Measurements from ENCODE around the gene TRIM62.

Gene TRIM62

DNA sequence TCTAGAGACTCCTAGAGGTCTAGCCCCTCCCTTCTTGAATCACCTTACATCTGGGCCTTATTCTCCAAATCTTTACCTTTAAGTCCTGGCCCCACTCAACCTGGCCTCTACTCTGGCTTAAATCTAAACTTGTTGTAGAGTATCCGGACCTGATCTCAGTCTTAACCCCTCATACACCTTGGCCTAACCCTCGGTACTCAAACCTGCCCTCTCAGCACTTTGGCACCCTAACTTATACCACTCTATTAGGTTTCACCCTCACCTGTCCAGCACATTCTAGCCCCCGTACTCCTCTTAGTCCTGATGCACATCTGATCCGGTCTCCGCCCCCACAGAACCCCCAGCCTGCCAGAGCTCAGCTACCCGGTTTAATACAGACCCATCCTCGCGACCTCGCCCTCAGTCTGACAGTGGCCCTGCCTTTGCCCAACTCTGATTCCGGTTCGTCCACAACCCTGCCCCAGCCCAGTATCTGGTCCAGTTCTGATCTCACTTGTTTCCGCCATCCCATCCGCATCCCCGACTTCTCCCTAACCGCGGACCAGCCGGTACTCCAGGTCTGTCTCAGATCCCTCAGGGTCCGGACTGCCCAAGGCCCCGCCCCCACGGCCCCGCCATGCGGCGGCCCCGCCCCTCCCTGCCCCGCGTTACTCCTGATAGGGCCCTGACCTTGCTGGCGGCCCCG is 1.5 kb downstream of the TRIM62 start:
- DNase-seq, result no peak

DNA sequence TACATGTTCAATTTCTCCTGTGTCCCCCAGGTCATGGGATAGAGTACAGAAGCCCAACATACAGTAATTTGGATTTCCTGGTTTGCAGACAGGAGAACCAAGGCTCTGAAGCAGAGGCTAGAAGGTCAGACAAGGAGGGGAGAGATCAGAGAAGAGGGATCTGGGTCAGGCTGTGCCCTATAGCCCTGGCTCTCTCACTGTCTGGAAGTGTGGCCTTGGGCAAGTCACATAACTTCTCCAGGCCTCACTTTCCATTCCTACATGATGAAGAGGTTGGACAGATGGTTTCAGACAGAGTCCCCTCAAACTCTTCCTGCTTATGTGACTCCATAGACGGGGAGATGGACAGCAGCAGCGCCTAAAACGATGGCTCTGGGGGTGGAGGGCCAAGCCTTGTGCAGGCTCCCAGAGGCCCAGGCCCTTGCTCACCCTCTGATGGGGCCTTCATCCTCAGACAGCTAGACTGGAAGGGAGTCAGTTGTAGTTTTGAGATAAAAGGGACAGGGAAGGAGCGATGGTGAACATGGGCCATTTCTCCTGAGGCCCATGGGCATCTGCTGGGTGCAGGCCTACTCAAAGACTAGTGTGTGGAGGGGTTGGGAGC is 2.9 kb downstream of the TRIM62 start:
- no peak for DNase-seq

DNA sequence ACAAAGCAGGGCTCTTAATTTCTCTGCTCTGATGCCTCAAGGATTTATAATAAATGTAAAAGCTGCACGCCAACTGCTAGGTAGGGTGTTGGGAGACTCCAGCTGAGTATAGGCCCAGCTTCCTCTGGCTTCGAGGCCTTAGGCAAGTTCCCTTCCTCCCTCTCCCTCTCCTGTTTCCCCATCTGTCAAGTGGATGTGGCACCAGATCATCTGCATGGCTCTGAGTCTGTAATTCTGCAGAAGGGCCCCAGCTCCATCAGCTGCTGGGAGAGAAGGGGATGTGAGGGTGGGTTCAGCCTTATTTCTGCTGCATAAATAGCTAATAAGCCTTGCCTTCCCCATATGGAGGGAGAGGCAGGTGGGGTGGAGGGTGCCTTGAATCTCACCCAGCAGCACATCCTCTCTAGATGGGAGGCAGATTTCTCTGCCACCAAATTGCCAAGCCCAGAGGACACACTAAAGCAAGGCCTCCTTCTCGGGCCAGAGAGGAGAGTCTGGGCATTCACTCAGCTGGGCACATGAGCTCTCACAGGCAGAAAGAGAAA is 3.8 kb downstream of the TRIM62 start:
- DNase-seq, result no peak

DNA sequence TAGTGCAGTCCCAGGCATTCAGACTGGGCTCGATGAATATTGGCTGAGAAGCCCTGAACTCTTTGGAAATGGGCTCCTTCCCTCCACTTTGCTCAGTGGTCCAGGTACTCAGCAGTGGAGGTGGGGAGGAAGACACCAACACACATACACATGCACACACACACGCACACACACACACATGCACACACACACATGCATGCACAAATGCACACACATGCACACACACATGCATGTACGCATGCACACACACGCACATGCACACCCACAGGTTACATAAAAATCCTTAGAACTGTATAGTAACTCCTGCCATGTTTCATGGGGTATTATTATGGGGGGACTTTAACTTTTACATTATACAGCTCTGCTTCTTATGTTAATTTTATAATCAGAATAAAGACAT is 5.0 kb downstream of the TRIM62 start:
- DNase-seq, result no peak

DNA sequence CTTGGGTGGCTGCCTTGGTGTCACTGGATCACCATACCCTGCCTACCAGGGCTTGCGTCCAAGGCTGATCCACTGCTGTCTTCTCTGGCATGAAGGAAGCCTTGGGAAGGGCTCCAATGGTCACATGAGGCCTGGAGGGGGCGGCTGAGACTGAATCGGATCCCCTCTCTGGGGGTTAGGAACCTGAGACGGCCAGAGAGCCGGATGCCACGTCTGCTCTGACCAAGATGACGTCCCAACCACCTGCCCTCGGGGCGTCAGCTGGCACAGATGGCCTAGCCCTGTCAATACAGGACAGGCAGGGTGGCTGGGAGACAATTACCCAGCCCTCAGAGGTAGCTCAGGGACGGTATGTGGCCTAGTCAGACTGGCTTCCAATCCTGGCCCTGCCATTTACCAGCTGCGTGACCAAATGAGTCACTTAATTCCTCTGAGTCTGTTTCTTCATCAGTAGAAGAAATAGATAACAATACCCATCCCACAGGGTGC is 5.4 kb downstream of the TRIM62 start:
- no peak for DNase-seq

DNA sequence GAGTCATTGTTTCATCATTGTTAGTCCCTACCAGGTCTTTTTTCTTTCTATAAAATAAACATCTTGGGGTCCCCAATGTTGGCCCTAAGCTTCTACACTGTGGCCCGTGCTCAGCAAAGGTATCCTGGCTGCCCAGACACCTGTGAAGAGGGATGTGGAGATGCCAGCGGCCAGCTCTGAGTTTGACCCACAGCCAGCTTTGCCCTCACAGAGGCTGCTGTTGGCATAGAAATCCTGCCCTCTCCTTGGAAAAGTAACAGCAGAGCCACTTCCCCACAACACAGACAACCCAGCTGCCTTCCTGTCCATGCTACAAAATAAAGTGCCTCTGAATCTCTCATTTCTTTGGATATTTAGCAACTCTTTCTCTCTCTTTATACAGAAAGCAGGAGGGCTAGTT is 6.0 kb downstream of the TRIM62 start:
- DNase-seq, result no peak

DNA sequence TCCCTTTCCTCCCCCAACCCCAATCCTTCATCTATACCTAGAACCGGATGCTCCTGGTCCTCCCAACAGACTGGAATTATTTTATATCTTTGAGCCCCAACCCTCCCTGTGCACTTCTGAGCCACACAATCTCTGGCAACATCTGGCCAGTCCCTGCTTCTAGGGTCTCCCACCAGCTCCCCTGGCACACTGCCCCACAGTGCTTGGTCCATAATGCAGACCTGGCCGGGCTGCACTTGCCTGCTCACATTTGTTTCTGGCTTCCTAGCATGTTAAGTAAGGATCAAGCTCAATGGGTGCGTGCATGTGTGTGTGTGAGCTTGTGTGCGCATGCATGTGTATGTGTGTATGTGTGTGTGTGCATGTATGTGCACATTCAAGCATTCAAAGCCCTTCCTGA is 8.8 kb downstream of the TRIM62 start:
- DNase-seq, result no peak

DNA sequence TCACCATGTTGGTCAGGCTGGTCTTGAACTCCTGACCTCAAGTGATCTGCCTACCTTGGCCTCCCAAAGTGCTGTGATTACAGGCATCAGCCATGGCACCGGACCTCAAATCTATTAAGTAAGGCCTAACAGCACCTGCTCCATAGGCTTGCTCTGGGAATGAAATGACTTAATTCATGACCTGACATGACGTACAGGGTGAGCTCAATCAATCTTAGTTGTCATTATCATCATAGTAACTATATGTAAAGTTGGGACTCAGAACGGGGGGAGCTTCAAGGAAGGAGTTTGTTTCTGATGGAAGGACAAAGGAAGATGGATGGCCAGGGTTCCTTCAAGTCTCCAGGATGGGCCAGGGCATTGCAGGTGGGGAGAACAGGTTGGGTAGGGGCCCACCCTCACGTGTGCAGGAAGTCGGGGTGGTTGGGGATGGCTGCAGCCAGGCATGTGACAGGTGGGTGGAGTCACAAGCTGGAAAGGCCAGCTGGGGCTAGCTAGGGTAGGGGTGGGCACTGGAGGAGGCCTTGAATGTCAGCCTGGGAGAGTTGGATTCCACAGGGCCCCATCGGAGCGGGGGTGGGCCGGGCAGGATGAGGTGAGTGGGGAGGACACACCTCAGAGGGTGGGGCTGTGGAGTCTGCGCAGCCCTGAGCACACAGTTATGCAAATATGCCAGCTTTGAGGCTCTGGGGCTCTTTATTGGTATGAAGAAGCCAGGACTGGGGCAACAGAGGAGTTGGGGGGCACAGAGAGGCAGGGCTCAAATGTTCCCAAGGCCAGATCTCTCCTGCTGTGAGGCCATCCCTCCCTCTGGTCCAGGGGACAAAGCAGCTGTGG is 9.6 kb downstream of the TRIM62 start:
- no peak for DNase-seq

DNA sequence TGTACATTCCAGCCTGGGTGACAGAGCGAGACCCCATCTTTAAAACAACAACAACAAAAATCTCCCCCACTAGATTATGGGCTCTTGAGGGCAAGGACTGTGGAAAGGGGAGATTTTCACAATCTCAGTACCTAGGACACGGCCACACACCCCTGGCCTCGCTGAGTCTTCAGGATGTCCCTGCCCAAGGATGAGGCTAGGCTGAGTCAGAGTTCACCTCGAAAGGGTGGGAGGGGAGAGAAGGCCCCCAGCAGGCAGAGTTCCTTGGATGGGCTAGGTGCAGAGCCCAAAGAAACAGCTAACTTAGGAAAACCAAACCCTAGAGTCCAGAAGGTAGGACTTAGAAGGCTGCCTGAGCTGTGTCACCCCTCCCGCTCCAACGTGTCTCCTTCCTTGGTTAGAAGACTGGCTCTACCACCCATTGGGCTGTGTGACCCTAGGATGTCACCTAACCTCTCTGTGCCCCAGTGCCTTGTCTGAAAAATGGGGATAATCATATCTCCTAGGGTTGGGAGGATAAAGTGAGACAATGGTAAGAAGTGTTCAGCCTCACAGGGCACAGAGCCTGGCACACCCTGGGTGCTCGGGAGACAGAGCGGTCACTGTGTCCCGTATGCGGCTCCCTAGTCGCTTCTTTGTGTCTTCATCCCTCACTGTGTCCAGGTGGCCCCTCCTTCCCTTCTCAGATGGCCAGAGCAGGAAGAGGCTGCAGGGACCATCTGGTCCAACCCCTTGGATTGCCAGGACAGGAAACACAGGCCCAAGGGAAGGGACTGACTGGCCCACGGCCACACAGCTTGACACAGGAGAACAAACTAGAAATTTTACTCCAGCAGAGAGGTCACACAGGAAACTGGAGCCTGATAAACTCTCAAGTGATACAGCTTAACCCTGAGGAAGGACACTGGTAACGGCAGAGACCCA is 11.2 kb downstream of the TRIM62 start:
- DNase-seq, result no peak

DNA sequence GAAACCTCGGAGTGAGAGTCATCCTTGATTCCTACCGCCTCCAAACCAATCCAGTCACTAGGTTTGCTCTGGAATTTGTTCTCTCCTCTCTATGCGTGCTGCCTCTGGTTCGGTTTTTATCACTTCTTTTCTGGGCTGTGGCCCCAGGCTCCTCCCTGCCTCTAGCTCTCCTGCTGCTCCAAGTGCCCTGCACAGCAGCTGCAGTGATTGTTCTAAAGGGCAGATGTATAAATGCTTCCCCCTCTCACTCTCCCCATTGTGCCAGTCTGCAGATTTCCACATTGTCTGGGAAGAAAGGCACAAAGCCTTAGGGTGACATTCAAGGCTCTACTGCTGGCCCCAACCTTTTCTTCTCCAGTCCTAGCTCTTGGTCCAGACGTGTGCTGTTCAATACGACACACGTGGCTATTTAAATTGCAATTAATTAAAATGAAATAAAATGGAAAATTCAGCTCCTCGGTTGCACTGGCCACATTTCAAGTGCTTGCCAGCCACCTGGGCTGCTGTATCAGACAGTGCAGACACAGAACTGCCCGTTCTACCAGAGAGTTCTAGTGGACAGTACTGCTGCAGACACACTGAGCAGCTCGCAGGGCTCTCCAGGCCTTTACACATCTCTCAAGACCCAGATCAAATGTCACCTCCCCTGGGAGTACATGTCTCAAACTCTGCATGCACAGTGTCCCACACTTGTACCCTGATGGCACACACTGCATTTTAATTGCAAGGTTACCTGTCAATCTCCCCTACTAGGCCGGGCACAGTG is 12.4 kb downstream of the TRIM62 start:
- no peak for DNase-seq

DNA sequence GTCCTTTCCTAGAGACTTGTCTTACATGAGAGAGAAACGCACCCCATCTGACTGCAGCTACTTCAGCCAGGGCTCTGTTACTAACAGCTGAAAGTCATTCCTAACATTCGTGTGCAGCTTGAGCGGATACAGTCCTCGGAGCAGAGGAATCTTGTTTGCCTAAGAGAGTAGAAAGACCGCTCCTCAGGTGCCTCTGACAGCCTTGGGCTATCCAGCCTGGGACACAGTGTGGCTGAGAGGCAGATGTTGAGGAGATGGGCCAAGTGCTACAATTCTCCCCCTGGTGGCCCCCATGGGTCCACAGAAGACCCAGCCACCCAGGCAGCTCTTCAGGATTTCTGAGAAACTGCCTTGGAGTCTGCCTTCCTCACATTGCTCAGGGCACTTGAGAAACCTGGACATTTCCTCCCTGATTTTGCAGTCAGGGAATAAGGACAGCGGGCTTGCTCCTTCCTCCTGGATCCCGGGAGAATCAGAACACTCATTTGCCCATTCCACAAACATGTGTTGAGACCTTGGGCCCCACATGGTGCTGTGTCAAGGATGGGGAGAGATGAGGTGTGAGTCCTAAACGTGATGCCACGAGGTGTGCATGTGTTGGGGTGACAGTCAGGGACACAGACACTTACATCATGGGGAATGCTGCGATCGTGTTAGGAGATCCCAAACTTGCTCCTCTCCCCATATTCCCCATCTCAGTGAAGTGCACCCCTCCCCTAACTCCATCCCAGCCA is 13.1 kb downstream of the TRIM62 start:
- no peak for DNase-seq

DNA sequence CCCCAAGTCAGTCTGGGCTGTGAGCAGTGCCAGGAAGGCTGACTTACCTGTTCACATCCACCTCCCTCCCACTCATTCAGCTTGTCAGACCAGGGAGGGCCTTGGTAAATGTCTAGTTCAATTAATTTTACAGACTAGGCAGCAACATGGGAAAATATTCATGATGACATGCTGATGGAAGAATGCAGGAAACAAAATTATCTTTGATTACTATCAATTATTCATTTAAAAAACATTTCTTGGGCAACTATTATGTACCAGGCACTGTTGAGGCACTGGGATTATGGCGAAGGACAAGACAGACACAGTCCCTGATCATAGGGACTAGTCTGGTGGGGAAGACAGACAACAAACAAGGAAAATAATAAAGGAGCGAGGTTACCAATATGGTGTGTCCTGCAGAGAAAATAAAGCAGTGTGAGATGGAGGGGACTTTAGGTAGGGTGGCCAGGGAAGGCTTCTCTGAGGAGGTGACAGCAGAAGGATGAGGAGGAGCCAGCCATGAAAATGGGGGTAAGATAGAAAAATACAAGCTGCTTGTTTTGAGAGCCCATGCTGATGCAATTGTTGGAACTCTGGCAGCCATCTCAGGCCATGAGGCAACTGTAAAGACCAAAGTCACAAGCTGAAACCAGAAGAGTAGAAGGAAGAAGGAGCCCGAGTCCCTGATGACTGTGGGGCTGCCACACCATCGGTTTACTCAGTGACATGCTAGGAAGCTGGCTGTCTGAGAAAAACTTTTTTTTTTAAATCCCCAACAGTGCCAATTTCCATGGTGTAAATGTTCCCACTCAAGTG is 14.0 kb downstream of the TRIM62 start:
- no peak for DNase-seq

DNA sequence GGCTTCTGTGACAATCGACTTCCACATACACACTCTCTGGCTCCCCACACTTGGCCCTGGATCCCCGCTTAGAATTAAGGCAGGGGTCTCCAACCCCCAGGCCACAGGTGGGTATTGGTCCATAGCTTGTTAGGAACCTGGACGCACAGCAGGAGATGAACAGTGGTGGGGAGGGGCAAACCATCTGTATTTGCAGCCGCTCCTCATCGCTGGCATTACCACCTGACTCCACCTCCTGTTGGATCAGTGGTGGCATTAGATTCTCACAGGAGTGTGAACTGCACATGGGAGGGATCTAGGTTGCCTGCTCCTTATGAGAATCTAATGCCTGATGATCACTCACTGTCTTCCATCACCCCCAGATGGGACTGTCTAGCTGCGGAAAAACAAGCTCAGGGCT is 16.0 kb downstream of the TRIM62 start:
- DNase-seq, result no peak

DNA sequence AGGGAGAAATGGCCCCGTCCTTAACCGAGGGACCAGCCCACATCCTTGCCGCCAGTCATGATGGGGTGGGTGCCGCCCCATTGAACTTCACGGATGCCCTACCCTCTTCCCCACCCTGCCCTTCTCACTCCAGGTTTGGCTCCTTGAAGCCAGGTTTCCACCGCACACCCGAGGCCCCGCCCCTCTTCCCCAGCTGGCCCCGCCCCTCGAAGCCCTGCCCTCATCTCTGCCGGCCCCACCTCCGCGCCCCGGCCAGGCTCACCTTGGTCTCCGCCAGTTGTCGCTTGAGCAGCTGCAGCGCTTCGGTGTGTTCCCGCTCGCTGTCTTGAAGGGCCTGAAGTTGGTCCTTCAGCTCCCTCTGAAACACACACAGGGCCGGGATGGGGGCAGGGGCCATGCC is 16.6 kb downstream of the TRIM62 start:
- no peak for DNase-seq

DNA sequence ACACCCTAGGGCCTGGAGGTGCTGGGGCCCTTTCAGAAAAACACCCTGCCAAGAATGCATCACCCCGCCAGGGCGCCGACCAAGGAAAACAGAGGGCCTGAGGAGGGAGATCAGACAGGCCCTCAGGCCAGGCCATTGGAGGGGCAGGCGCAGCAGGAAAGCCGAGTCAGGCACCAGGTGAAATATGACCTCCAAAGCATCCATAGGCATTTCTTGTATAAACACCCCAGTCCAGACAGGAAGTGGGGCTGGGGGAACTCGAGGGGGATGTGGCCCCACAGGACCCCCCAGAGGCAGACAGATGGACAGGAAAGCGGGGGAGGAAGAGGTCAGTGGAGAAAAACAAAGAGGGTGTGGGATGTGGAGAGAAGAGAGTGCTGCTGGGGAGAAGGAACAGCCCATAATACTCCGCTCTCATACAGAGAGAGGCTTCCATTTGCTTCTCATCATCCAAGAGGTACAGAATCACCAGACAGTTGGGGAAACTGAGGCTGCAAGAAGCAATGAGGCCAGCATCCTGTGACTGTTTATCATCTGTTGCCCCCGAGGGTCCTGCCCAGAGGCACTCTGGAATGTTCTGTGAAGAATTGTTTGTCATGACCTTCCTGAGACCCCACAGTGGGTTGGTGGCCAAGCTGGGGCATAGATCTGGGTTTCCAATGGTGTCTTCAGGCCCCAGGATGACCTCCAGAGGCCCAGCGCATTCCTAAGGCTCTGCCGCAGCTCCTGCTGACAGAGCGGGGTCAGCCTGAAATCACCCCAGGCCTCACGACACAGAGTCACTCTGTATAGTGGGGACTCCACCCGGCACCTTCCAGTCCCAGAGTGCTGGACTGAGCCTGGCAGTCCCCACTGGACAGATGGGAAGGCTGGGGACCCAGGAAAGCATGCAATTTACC is 18.0 kb downstream of the TRIM62 start:
- no peak for DNase-seq

DNA sequence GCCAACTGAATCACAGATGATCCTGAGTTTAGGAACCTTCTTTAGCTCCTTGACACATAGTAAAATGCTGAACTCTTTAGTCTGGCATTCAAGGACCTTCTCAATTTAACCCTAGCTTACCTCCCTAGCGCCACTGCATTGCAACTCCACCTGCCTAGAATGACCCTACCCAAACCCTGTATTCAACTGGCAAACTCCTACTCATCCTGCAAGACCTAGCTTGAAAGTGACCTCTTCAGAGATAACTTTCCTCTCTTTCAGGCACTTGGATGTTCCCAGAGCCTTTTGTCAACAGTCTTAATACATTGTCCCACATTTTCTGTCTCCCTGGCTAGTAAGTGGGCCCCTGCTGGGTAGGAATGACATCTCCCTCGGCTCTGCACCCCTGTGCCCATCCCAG is 19.7 kb downstream of the TRIM62 start:
- no peak for DNase-seq

DNA sequence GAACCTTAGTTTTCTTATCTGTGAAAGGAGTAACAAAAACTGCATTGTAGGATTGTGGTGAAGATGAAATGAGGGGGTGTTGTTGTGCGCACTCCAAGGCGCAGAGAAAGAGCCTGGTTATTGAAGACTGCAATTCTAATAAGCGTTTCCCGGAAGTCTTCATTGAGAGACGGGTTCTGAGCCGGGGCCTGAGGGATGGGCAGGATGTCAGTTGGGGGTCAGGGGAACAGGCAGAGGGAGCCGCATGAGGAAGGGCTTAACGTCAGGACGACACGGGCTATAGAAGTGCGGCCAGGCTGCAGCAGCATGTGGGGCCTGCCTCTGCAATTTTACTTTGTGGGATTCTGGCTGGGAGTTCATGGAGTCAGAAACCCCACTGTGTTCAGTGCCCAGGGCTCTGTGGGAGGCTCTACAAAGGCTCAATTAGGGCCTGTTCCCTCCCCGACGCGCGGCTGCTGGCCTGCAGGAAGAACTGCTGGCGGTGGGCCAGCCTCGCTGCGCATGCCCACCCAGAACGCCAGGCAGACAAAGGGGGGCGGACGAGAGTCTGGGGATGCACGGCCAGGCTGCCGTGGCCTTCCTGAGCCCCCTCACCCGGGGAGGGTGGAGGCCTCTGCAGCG is 20.7 kb downstream of the TRIM62 start:
- no peak for DNase-seq

DNA sequence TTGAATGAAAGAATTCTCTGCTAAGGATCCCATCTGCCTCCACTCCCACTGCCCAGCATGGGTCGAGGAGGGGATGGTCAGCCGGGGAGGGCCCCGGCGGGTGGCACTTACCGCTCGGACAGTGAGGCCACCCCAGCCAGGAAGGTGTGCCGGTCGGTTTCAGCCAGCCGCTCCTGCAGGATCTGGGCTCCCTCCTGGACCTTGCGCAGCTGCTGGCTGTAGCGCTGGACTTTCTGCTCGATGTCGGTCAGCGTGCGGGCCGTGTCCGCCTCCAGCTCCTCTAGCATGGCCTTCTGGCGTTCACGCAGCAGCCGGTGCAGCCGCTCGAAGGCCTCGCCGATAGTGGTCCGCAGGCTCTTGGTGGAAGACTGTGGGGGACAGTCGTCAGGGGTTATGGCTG is 22.3 kb downstream of the TRIM62 start:
- no peak for DNase-seq

DNA sequence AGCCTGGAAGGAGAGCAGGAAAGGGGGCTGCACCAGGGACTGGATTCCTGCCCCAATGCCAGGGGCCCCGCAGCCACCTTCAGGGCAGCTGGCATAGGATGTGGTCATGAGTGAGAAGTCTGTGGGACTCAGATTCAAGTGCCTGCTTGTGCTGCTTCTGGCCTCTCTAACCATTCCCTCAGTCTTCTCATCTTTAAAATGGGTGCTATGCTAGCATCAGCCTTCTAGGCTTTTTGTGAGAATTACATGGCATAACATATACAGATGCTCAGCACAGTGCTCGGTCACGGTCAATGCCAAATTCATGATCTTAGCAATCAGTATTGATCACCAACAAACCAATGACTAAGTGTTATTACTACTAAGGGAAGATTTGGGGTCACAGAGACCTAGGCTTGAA is 23.5 kb downstream of the TRIM62 start:
- DNase-seq, result no peak
